SHP77 (cell line): ENCODE data around the gene EPHA6.

Experiments
- DNase-seq, 2 experiments: peaks; one replicate each; lab custom pipeline; 2025; lab: John Stamatoyannopoulos, UW

Gene EPHA6

GRCh38 chr3:97699889-97700288 lies 885.5 kb downstream of the EPHA6 start:
- DNase-seq = no peak

DNA sequence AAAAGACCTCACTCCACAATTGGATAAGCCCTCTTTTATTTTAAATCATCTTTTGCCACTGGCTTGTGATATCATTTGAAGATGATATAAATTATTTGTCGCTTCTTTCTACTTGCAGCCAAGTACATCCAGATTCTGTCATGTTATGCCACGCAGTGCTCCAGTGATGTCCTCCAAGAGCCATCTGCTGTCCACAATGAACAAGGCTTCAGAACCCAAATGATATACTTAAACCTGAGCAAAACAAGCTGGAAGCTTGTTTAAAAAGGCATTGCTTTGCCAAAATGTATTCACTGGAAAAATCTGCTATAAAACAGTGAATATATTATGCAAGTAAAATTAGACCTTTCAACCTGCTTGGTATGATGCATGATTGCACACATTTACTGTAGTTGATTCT lies 891.4 kb downstream of the EPHA6 start:
- DNase-seq = no peak

DNA sequence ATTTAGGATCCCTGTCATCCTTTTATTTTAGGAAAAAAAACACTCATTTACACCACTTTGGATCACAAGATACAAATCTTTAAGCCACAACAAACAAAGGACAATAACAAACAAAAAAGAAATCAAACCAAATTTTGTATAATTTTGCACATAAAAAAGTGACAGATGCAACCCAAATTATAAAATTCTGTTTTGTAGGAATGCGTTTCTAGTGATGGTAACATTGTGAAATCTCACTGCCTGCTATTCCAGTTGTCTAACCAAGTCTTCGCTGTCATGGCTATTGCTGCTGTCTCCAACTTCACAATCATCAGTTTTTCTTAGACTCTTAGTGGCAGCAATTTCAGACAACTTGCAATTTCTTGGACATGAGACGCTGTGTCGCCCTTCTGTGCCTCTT lies 891.8 kb downstream of the EPHA6 start:
- no peak for DNase-seq

DNA sequence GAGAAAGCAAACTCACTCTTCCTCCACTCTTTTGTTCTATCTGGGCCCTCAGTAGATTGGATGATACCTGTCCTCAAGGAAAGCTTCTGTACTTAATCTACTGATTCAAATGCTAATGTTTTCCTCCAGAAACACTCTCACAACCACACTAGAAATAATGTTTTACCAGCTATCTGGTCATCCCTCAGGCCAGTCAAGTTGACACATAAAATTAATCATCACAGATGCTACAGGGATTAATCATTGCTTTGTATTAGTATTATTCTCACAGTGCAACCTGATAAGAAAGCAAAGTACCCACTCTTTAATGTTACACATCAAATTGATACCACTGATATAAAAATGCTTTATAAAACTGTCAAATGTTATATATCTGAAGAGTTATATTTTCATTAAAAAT lies 897.3 kb downstream of the EPHA6 start:
- DNase-seq = no peak

- peak in 1 of 2 experiments; percentile 11 for DNase-seq
Observed at GRCh38 chr3:97712919-97713318, 898.5 kb downstream of the EPHA6 start.

GRCh38 chr3:97713634-97714033 lies 899.2 kb downstream of the EPHA6 start:
- DNase-seq = no peak

DNA sequence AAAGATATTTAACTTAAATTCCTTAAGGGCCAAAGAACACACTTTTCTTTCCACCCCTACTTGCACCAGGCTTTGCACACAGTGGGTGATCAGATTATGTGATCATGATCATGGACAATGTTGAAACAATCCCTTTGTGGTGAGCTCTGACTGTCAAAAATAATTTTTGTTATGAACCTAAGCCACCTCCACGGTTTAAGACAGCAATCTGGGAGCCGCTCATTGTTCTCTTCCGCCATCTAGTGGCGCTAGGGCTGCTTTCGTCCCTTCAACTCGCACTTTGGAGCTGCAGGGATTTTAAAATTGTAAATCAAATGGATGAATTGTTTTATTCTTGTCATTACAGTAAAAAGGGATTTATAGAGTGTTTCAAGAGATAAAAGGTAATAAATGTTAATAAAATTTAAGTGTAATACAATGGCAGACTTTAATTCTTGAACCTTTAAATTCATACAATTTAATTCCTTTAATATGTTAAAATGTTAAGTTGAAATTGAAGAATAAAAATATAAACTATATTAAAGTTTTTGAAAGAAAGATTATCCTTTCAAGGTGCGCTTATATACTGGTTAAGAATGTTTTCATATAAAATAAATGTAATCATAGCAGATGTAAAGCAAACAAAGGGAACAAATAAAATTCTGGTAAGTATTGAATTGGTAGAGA lies 904.9 kb downstream of the EPHA6 start:
- peak; percentile 87 to 88 for DNase-seq

DNA sequence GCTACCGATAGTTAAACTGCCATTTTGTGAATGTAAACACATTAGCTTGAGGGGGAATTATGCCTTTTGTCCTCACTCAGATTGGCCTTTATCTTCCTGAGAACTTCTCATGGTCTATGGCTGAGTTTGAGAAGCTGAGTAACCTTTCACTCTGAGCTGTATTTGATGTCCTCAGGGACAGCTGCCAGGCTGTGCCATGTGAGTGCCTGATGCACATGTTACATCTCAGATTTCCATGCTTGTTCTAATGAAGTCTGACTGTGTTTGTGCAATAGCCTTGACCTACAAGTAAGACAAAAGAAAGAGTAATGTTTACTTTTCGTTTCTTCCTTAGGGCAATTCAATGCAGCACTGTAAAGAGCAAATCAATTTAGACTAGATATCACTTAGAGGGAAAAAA lies 906.0 kb downstream of the EPHA6 start:
- DNase-seq = peak; percentile 50 to 57

DNA sequence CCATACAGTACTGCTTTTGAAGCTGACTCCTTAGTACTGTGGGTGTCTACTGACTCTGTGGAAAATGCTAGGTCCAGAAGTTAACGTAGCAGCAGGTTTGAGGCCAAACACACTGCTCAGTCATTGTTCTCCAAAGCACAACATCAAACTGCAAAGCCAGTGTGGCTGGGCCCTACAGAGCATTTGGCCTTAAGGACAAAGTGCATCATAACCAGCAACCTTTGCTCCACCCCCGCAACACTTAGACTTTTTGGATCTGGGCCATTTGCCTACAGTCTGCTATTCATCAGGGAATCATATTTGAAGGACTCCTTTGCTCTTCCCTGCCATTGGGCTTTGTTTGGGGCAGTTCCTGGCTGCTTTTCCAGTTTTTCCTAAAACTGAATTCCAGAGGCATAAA lies 907.1 kb downstream of the EPHA6 start:
- DNase-seq = no peak

DNA sequence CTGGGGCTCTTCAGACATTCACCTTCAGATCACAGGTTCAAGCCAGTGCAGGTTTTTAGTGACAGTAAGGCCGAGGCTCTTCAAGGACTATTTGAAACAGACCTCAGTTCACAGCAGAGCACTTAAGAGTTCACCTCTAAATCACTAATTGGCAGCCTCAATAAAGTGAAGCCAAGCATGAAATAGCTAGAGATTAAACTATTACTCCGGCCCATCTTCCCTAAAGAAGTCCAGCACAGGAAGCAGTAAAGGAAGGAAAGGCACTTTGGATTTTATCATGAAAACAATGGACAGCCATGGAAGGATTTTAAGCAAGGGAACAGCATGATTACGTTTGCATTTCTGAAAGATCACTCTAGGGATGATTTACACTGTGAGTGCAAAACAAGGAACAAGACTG lies 922.5 kb downstream of the EPHA6 start:
- DNase-seq = no peak

GRCh38 chr3:97738761-97739160 lies 924.4 kb downstream of the EPHA6 start:
- DNase-seq = no peak

DNA sequence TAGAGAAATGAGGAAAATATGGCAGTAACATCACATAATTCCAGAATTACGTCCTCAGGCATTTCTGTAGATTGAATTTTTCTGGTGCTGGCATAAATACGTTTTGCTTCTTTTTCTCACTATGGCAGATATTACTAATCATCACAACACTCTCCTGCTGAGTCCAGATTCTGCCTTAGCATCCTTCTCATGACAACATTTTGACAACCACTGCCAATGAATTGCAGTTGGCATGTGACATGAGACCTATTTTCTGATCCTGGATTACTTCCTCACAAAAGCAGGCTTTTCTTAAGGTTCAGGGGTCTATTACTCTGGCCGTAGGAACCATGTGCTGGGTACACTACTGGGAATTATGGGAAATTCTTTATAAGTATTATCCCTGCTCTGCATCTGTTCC lies 927.6 kb downstream of the EPHA6 start:
- DNase-seq = no peak

DNA sequence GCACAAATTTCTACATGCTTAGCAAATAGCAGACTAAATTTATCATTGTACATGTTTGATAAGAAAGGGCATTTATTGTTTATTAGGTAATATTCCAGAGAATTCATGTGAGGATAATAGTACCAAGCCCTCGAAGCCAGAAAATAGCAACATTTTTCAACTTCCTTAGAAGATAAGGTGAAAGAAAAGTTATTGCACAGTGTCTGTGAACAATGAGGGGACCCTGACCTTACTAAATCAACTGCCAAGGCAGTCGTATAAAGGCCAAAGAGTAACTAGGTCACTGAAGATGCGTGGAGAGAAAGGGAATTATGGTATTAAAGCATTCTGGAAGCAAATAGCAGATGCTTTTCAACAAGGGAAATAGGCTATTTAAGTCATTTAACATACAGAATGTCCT lies 929.9 kb downstream of the EPHA6 start:
- no peak for DNase-seq

DNA sequence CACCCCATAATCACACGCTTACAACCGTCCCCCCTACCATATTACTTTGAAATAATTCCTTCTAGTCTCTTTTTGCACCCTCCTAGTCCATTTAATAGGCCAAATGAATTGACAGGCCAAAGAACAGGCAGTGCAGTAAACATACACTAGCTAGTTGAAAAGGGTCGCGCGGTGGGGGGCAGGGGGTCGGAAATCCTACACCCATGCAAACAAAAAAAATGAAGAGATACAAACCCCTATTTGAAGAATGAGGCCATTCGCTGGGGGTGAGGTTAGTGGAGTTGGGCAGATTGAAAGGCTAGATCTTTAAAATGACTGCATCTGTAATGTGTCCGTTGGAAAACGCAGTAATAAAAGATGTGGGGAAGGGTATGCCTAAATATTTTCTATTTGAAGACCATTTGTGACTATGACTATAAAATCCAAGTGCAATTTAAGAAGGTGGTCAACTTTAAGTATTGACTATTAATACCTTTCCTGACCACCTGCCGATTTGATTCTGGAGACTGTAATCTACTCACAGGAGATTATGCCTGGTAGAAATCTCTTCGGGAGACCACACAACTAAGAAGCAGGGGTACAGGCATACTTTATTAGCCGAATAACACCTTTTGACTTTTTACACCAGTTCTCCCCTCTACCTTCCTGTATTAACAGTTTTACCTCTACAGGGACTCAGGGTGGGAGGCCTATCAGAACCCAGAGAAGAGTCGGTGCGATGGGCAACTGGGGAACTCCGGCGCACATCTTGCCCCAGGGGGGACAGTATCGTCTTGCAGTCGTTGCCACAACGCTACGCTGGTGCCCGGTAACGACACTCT lies 949.4 kb downstream of the EPHA6 start:
- no peak for DNase-seq

DNA sequence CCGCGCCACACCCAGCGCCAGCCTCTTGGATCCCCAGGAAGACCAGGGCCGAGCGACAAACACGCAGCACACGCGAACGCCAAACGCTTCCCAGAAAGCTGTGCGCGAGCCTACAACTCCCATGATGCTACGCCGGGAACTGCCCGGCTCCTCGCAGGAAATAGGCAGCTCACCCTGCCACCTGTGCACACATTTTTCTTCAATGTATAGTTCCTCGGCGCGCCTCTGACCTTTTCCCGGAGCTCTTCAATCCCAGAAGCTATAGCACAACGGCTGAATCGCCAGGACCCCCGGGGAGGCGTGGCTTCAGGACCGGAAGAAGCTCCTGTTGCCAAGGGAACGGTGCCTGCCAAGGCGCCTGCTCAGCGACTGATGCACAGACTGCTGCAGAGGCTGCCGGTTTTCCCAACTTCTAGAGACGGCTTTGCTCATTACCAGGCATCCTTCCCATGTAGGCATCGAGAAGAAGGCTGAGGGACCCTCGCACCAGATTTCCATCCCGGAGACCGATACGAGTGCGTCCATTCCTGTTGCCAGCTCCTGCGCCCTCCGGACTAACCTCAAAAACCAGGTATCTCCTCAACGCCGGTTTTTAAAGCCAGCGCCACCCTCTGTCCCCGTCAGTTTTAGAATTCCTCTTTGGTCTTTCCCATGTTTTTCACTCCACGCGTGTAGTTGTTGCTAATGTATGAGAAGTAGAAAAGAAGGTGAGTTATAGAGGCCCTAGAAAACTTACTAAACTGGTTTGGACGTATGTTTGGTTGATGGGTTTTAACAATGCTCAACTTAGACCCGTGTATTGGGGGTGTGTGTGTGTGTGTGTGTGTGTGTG lies 950.2 kb downstream of the EPHA6 start, which contains the start of gene ARL6:
Gene ARL6, plus strand, starts transcription at position 352 of the 832 bp plus-strand sequence. CDS start 3,350 bp downstream, outside the sequence.
- DNase-seq = peak; percentile 100

- DNase-seq = no peak
Observed at GRCh38 chr3:97765336-97765735, 950.9 kb downstream of the EPHA6 start.

DNA sequence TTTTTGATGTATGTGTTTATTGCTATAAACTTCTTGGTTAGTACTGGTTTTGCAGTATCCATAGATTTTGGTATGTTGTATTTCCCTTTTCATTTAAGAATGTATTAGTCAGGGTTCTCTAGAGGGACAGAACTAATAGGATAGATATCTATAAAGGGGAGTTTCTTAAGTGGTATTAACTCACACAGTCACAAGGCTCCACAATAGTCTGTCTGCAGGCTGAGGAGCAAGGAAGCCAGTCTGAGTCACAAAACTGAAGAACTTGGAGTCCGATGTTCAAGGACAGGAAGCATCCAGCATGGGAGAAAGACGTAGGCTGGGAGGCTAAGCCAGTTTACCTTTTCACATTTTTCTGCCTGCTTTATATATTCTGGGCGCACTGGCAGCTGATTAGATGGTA lies 958.5 kb downstream of the EPHA6 start:
- DNase-seq = no peak

DNA sequence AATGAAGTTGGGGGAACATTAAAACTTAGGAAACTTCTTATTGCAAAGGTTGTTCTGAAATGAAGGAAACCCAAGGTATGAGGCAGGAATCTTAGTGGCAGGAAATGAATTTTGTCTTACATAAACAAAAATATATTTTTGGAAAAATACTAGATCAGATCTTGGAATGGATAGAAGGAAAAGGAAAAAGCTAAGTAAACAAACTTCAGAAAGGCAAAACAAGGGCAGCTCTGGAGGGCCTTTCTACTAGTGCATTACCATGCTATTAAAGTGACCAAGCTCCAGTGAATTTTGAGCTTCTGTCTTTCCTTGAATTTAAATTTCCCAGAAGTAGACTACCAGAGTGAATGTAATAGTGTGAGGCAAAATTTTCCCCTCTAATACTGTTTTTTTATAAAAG lies 963.8 kb downstream of the EPHA6 start:
- DNase-seq = no peak

DNA sequence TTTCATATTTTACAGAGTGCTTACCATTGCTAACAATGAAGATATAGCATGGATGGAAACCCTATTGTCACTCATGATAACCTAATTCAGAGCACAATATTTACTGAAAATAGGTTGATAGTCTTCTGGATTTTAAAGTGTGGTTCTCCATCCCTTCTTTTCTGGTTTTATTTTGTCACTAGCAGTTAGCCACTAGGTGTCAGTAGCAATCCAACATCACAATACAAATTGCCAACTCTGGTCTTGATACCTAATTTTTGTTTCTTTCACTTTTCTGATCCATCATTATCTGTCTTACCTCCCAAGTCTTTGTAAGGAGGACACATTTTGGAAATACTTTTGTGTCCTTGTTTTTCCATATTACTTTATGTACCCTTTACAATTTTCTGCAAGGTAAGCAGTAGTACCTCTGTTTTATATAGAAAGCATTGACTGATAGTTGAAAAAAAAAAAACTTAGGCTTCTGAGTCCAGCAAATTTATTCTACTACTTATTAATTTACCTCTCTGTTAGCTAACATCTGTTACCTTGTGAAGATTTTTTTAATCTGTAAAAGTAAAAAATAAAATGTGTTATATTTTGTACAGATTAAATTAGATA lies 979.1 kb downstream of the EPHA6 start:
- DNase-seq = peak; percentile 65 to 67

DNA sequence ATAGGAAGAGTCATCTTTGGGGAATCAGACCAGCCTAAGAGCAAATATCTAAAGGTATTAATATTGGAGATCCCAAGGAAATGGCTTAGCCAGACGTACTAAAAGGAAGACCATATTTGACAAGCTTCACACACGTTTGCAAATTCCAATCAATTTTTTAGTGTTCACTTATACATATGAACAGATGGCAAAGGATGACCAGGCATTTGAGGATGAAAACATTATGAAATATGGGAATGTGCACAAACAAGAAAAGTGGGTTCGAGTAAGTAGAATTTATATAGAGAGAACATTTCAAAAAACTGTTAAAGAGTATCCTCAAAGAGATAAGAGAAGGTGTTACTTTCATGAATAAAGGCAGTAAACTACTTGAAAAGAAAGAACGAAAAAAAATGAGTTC lies 981.6 kb downstream of the EPHA6 start:
- DNase-seq = no peak
